Prostate gland (tissue), 2 donors: Measurements from ENCODE around the gene IGF1R. TPM values are rescaled to one million over a fixed set of nuclear protein-coding genes. Genes with fewer than 3 reads are reported as not detected.
A peak's percentile ranks its signal among the peaks of the same experiment; 100 is the strongest.

Source experiments
- DNase-seq: peaks from one replicate; pipeline ENCODE4 v3.0.0-alpha.2; 2019; ENCODE audit warnings: low spot score
- H3K27ac ChIP-seq, 2 donors: fragments of 200-600 bp; sonication (generic); 2 replicates each; pipeline ENCODE4 v1.5.1; 2017 to 2019
- H3K27me3 ChIP-seq: fragments of 200-600 bp; sonication (generic); replicated peaks from 2 replicates; pipeline ENCODE4 v1.5.1; 2019; ENCODE audit not compliant: insufficient read depth
- H3K36me3 ChIP-seq, 2 donors: fragments of 200-600 bp; sonication (generic); 1 replicate in 1 of 2; 2 replicates in 1 of 2; pipeline versions ENCODE4 v1.5.1 to v1.8.1; 2017 to 2019
- H3K4me1 ChIP-seq: fragments of 200-600 bp; sonication (generic); replicated peaks from 2 replicates; pipeline ENCODE4 v1.5.1; 2019
- H3K4me3 ChIP-seq, 2 donors: fragments of 200-600 bp; sonication (generic); 2 replicates each; pipeline ENCODE4 v1.5.1; 2017 to 2019
- H3K9me3 ChIP-seq: fragments of 200-600 bp; sonication (generic); 2 replicates; pipeline ENCODE4 v1.5.1; 2017
- POLR2A ChIP-seq: fragments of 450-650 bp; IDR thresholded peaks from one replicate; pipeline ENCODE4 v1.6.1; 2016; ENCODE audit warnings: antibody characterized with exemption, mild to moderate bottlenecking
- POLR2AphosphoS5 ChIP-seq: sonication (generic); formaldehyde crosslinking; IDR thresholded peaks from one replicate; pipeline ENCODE4 v1.6.1; 2017; ENCODE audit warnings: antibody characterized with exemption
- WGBS: methylation state at CpG from one replicate; pipeline ENCODE4 v1.1.5; 2018; 5-methylcytosine and 5-hydroxymethylcytosine counted together
- intact Hi-C: fragments of 100-400 bp; cut with DNase I; formaldehyde crosslinking; loops from one replicate; pipeline ENCODE4 v1.14.2; 2022
- total RNA-seq, 2 donors: library from RNA; depleted of rRNA; stranded (reverse); fragments of >200 nt; gene quantifications; one replicate each; pipeline ENCODE4 v1.1.0, GENCODE V29; 2016
- TF ChIP-seq, protein P1 (sequence below), 4 experiments: fragments of 200-600 bp in 2 of 4; fragments of 450-650 bp in 2 of 4; sonication (generic) in 2 of 4; IDR thresholded peaks; 1 replicate in 3 of 4; 2 replicates in 1 of 4; pipeline ENCODE4 v1.5.1; 2016 to 2019; ENCODE audit warnings: antibody characterized with exemption in 4 of 4, mild to moderate bottlenecking in 2 of 4, moderate library complexity in 2 of 4

Gene IGF1R
- total RNA-seq, 2 donors from 2014 or later, result 190 to 216 TPM

DNA sequence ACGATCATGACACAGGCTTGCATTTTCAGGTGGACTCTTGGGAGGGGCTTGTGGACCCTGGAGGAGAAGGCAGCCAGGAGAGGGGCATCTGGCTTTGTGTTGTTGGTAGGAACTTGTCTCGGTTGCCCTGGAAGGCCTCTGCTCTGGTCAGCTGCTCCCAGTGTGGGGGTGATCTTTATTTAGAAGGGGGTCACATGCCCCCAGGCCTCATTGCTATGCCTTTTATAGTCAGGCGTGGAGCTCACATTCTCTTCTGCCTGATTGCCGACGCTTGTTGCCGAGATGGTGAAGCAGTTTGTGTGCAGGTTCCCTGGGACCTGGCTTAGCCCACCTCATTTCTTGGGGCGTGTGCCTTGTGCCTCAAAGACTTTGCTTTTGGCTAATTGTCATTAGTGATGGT is 66.6 kb downstream of the IGF1R start:
- Histone ChIP-seq H3K9me3 (no peaks in the 10 kb centered on the region), H3K4me3 (no peak overlapping the region), H3K36me3 (no peaks in the 10 kb centered on the region), H3K27me3 (no peaks in the 10 kb centered on the region), H3K27ac (peak overlapping the region; percentile 0 to 32), H3K4me1 (peaks cover 14% of the 10 kb centered on the region)
- intact Hi-C loops, result no loop called here
- TF ChIP-seq POLR2AphosphoS5, result peak; percentile 23
- TF ChIP-seq, protein P1, sequence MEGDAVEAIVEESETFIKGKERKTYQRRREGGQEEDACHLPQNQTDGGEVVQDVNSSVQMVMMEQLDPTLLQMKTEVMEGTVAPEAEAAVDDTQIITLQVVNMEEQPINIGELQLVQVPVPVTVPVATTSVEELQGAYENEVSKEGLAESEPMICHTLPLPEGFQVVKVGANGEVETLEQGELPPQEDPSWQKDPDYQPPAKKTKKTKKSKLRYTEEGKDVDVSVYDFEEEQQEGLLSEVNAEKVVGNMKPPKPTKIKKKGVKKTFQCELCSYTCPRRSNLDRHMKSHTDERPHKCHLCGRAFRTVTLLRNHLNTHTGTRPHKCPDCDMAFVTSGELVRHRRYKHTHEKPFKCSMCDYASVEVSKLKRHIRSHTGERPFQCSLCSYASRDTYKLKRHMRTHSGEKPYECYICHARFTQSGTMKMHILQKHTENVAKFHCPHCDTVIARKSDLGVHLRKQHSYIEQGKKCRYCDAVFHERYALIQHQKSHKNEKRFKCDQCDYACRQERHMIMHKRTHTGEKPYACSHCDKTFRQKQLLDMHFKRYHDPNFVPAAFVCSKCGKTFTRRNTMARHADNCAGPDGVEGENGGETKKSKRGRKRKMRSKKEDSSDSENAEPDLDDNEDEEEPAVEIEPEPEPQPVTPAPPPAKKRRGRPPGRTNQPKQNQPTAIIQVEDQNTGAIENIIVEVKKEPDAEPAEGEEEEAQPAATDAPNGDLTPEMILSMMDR (IDR thresholded peaks at IDR 0.05), result no peak
- TF ChIP-seq POLR2A, result no peak
- WGBS, result 65% methylated on average over 7 of the region's 7 CpGs
- no peak for DNase-seq

DNA sequence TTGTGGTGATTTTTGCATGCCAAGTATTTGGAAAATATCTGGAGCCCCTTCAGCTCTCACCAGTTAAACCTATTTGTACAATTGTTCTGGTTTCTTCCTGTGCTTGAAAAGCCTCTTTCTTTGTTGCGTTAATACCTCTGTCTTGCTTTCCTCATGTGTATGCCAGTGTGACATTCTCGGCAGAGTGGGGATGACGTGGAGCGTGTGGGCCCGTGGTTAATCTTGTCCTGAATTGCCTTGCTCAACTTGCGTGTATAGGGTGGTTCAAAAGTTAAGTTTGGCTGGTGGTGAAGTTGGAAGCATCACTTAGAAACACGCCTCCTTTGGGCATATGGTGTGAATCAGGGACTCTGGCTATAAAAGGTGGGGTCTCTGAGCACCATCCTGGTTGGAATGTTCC is 67.1 kb downstream of the IGF1R start:
- H3K4me1 ChIP-seq, result peaks cover 14% of the 10 kb centered on the region

DNA sequence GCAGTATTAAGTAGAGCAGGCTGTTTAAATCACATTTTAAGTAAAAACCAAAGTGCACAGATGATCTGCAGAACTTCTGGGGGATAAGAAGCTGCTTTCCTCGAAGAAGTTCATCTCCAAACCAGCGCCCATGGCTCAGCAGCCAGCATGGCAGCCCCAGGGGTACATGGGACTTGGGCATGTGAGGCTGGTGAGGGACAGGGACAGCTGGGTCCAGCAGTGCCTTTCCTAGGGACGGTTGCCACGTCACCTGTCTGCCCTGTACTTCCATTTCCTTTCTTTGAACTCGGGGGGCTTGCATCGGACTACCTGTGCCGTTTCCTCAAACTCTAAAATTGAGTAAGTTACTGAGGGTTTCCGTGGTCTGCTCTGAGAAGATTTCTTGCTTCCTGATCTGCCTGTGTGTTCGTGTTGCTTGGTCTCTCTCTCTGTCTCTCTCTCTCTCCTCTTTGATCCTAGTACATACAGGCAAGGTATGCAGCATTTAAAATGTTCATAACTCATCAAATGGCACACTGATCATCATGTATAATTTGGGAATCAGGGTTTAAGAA is 67.6 kb downstream of the IGF1R start:
- intact Hi-C loops, result no loop called here
- Histone ChIP-seq H3K9me3 (no peaks in the 10 kb centered on the region), H3K27me3 (no peaks in the 10 kb centered on the region), H3K4me3 (no peak overlapping the region), H3K36me3 (no peaks in the 10 kb centered on the region), H3K27ac (peak overlapping the region in 1 of 2 donors; percentile 0), H3K4me1 (peaks cover 14% of the 10 kb centered on the region)
- no peak for TF ChIP-seq POLR2AphosphoS5
- TF ChIP-seq, protein P1 (IDR thresholded peaks at IDR 0.05), result no peak
- no peak for TF ChIP-seq POLR2A
- no peak for DNase-seq
- 79% methylated on average over 9 of the region's 9 CpGs for WGBS

More for the DNA sequence above, 67.1 kb downstream of the IGF1R start:
- Histone ChIP-seq H3K27me3 (no peaks in the 10 kb centered on the region), H3K27ac (peak overlapping the region in 1 of 2 donors; percentile 0), H3K36me3 (no peaks in the 10 kb centered on the region), H3K4me3 (no peak overlapping the region), H3K9me3 (no peaks in the 10 kb centered on the region)
- DNase-seq, result no peak
- WGBS, result 45% methylated on average over 7 of the region's 7 CpGs
- intact Hi-C loops, result no loop called here
- TF ChIP-seq, protein P1 (IDR thresholded peaks at IDR 0.05), result no peak

DNA sequence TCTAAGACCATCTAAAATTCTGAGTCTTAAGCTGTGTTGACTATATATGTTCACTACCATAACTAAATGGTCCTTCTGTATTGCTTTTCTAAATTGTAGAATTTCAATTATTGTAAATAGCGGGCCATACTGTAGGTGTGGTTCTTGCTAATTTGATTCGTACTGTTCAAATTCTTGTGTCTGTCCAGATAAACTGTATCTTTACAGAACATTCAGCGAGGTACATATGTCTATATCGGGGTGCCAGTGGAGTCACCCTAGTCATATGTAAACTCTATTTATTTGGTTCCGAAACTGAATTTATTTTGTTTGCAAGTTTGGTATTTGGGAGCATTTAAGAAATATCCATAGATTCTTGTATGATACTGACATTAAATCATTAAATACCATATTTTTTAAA is 69.0 kb downstream of the IGF1R start:
- H3K4me3 ChIP-seq, result no peak overlapping the region
- DNase-seq, result no peak
- no peak for TF ChIP-seq POLR2A
- no peak for TF ChIP-seq POLR2AphosphoS5
- TF ChIP-seq, protein P1 (IDR thresholded peaks at IDR 0.05), result no peak
- WGBS, result 96% methylated on average over 5 of the region's 5 CpGs
- H3K36me3 ChIP-seq, result no peaks in the 10 kb centered on the region
- H3K4me1 ChIP-seq, result peaks cover 14% of the 10 kb centered on the region
- intact Hi-C loops, result no loop called here
- H3K9me3 ChIP-seq, result no peaks in the 10 kb centered on the region
- no peak overlapping the region for H3K27ac ChIP-seq
- H3K27me3 ChIP-seq, result no peaks in the 10 kb centered on the region

DNA sequence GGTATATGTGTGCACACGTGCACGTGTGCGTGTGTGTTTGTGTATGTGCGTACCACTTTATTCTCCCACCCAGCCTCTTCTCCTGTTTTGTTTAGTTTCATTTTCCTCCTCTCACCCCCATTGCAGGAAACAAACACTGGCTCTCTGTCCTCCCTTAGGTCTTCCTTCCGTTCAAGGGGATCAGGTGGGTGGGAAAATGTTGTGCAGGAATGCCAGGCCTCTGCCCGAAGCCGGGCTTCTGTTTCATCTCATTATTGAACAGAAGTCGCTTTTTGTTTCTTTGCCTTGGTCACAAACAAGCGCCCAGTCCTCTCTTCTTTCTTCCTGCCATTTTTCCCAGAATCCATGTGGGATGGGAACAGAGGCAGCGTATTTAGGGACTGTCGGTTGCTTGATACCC is 69.6 kb downstream of the IGF1R start:
- no peak overlapping the region for H3K27ac ChIP-seq
- no peaks in the 10 kb centered on the region for H3K36me3 ChIP-seq
- no peak for DNase-seq
- TF ChIP-seq, protein P1 (IDR thresholded peaks at IDR 0.05), result no peak
- no peak for TF ChIP-seq POLR2A
- no peak for TF ChIP-seq POLR2AphosphoS5
- H3K27me3 ChIP-seq, result no peaks in the 10 kb centered on the region
- whole genome bisulfite sequencing, result 73% methylated on average over 11 of the region's 11 CpGs
- no peak overlapping the region for H3K4me3 ChIP-seq
- H3K4me1 ChIP-seq, result peaks cover 14% of the 10 kb centered on the region
- H3K9me3 ChIP-seq, result no peaks in the 10 kb centered on the region
- intact Hi-C loops, result no loop called here
